Endothelial cell of umbilical vein (primary cell): ENCODE measurements around the gene TEX13C. TPM values are rescaled to one million over a fixed set of nuclear protein-coding genes. Genes with fewer than 3 reads are reported as not detected.

Experiments used
- BruUV-seq: library from RNA; stranded (reverse); fragments of 400-500 nt; replicated peaks from 2 replicates; lab custom pipeline; 2021; lab: Mats Ljungman, UMichigan
- CTCF ChIA-PET: fragments of 300-600, 350-600 bp; sonication (Branson Sonifier 250); formaldehyde crosslinking; loops from one replicate; lab custom pipeline; 2021; ENCODE audit warnings: antibody characterized with exemption, inconsistent platforms; lab: Charles Lee
- POLR2A ChIA-PET: fragments of 300-600, 350-600 bp; sonication (Branson Sonifier 250); formaldehyde crosslinking; loops from one replicate; lab custom pipeline; 2021; ENCODE audit warnings: antibody characterized with exemption, inconsistent platforms; lab: Charles Lee
- DNase-seq: peaks from one replicate; pipeline ENCODE4 v3.0.0-alpha.2; 2011; ENCODE audit warnings: low read depth, low spot score
- FAIRE-seq: peaks from 2 replicates; lab custom pipeline; 2011; peaks lifted over from hg19 to GRCh38; lab: Jason Lieb, UNC
- H2AFZ ChIP-seq: 2 replicates; pipeline ENCODE4 v1.6.0; 2012; ENCODE audit warnings: low read depth, low read length, control low read depth, inconsistent platforms
- H3K27ac ChIP-seq: 2 replicates; pipeline ENCODE4 v1.5.1; 2011; ENCODE audit warnings: low read depth, mild to moderate bottlenecking, control low read depth, low read length, moderate library complexity; ENCODE audit not compliant: insufficient read depth
- H3K27me3 ChIP-seq, 2 experiments: 2 replicates each; pipeline versions ENCODE4 v1.6.0 to v1.6.1; 2011; ENCODE audit warnings: low read length in 2 of 2, mixed read lengths in 1 of 2; ENCODE audit not compliant: control insufficient read depth in 2 of 2, insufficient read depth in 2 of 2
- H3K36me3 ChIP-seq, 2 experiments: 2 replicates in 1 of 2; 3 replicates in 1 of 2; pipeline ENCODE4 v1.5.1; 2011; ENCODE audit warnings: low read length in 2 of 2, mild to moderate bottlenecking in 1 of 2, moderate library complexity in 1 of 2; ENCODE audit not compliant: control insufficient read depth in 2 of 2, insufficient read depth in 2 of 2; ENCODE audit errors: extremely low read depth in 1 of 2
- H3K4me1 ChIP-seq: 3 replicates; pipeline ENCODE4 v1.5.1; 2011; ENCODE audit warnings: mild to moderate bottlenecking, low read length; ENCODE audit not compliant: control insufficient read depth, insufficient read depth; ENCODE audit errors: extremely low read depth
- H3K4me2 ChIP-seq: 2 replicates; pipeline ENCODE4 v1.6.1; 2011; ENCODE audit warnings: low read length, control low read depth, mixed read lengths; ENCODE audit not compliant: insufficient read depth
- H3K4me3 ChIP-seq, 3 experiments: fragments of 200-600 bp in 1 of 3; sonication (generic), shearing (Covaris generic) in 1 of 3; replicated peaks in 1 of 3; 2 replicates each; pipeline ENCODE4 v1.5.1; 2011 to 2016; ENCODE audit warnings: control low read depth in 3 of 3, low read length in 3 of 3, mild to moderate bottlenecking in 2 of 3, inconsistent platforms in 1 of 3, low read depth in 1 of 3, moderate library complexity in 1 of 3; ENCODE audit not compliant: insufficient read depth in 1 of 3
- H3K79me2 ChIP-seq: 2 replicates; pipeline ENCODE4 v1.6.0; 2012; ENCODE audit warnings: low read length, inconsistent platforms; ENCODE audit not compliant: control insufficient read depth, insufficient read depth
- H3K9ac ChIP-seq: replicated peaks from 2 replicates; pipeline ENCODE3; 2011; ENCODE audit warnings: low read length, control low read depth; ENCODE audit not compliant: insufficient read depth; ENCODE audit errors: extremely low read depth
- H3K9me1 ChIP-seq: replicated peaks from 3 replicates; pipeline ENCODE4 v1.6.0; 2011; ENCODE audit warnings: mild to moderate bottlenecking, low read length; ENCODE audit not compliant: control insufficient read depth, insufficient read depth; ENCODE audit errors: extremely low read depth
- H3K9me3 ChIP-seq: replicated peaks from 2 replicates; pipeline ENCODE4 v1.5.1; 2012; ENCODE audit warnings: low read length, inconsistent platforms; ENCODE audit not compliant: control insufficient read depth, insufficient read depth
- H4K20me1 ChIP-seq: replicated peaks from 2 replicates; pipeline ENCODE3; 2011; ENCODE audit warnings: mild to moderate bottlenecking, low read length; ENCODE audit not compliant: control insufficient read depth, insufficient read depth; ENCODE audit errors: extremely low read depth
- EZH2 ChIP-seq: IDR thresholded peaks from 2 replicates; pipeline ENCODE4 v1.6.1; 2012; ENCODE audit warnings: borderline replicate concordance, low read depth, mild to moderate bottlenecking, moderate library complexity, low read length, inconsistent platforms; ENCODE audit not compliant: severe bottlenecking
- FOS ChIP-seq: IDR thresholded peaks from 2 replicates; pipeline ENCODE4 v1.6.1; 2011; ENCODE audit warnings: mild to moderate bottlenecking, low read length, moderate library complexity, borderline replicate concordance; ENCODE audit not compliant: insufficient read depth
- GATA2 ChIP-seq: IDR thresholded peaks from 2 replicates; pipeline ENCODE4 v1.7.0; 2011; ENCODE audit warnings: low read depth, mild to moderate bottlenecking, moderate library complexity, mixed read lengths, low read length; ENCODE audit not compliant: insufficient read length, insufficient read depth
- JUN ChIP-seq: IDR thresholded peaks from 2 replicates; pipeline ENCODE4 v1.6.1; 2011; ENCODE audit warnings: borderline replicate concordance, low read depth; ENCODE audit not compliant: insufficient read length, insufficient read depth
- MYC ChIP-seq: IDR thresholded peaks from one replicate; pipeline ENCODE4 v1.6.1; 2011; ENCODE audit warnings: mild to moderate bottlenecking, low read depth, low read length
- POLR2A ChIP-seq: IDR thresholded peaks from 2 replicates; pipeline ENCODE4 v1.6.1; 2012; ENCODE audit warnings: low read depth, mild to moderate bottlenecking, control low read depth, low read length
- POLR2AphosphoS5 ChIP-seq: IDR thresholded peaks from 2 replicates; pipeline ENCODE4 v1.6.1; 2012; ENCODE audit warnings: low read depth, mild to moderate bottlenecking, control low read depth, low read length, moderate library complexity; ENCODE audit not compliant: insufficient read depth
- dilution Hi-C: fragments of 300-500 bp; cut with MboI; formaldehyde crosslinking; loops from one replicate; pipeline ENCODE4 v1.15.0; 2019; ENCODE audit warnings: low sequenced_read_pairs; ENCODE audit not compliant: extremely low pct_ligation_motif_present
- intact Hi-C: fragments of 100-400 bp; cut with micrococcal nuclease; formaldehyde crosslinking; loops from one replicate; pipeline ENCODE4 v1.10.0; 2022
- polyA plus RNA-seq, 4 experiments: library from polyadenylated mRNA; depleted of rRNA in 3 of 4; stranded (reverse) in 3 of 4; unstranded in 1 of 4; fragments of >200 nt; gene quantifications; 2 replicates each; pipeline versions ENCODE4 v1.2.1 to v1.2.3, GENCODE V29; 2011 to 2012; ENCODE audit warnings: missing spikeins in 1 of 4
- total RNA-seq: library from RNA; stranded (reverse); gene quantifications from 2 replicates; pipeline ENCODE4 v1.2.3, GENCODE V29; 2021
- TF ChIP-seq, protein P1 (sequence below), 2 donors: IDR thresholded peaks; 1 replicate in 1 of 2; 2 replicates in 1 of 2; pipeline ENCODE4 v1.5.1; 2011; ENCODE audit warnings: low read length in 2 of 2, mild to moderate bottlenecking in 2 of 2, moderate library complexity in 2 of 2, control low read depth in 1 of 2, inconsistent platforms in 1 of 2, low read depth in 1 of 2; ENCODE audit not compliant: insufficient read depth in 1 of 2; ENCODE audit errors: extremely low read depth in 1 of 2
- TF ChIP-seq, protein P2 (sequence below): IDR thresholded peaks from 2 replicates; pipeline ENCODE4 v1.6.1; 2011; ENCODE audit not compliant: insufficient read depth, insufficient read length

TEX13C gene
- total and polyA plus RNA-seq, 2 donors (not counting 3 experiments of a cell fraction or from before 2014, with no cell fraction given): not detected

DNA sequence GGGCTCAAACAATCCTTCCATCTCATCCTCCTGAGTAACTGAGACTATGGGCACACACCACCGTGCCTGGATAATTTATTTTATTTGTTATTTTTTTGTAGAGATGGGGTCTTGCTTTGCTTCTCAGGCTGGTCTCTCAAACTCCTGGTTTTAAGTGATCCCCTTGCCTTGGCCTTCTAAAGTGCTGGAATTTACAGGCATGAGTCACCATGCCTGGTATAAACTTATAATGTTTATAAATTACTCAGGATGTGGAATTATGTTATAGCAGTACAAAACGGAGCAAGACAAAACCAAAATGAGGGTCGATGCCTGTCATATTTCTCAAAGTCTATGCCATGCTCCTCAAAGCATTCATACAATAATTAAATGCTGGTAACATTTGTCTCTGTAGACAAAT is 29.8 kb upstream of the TEX13C start:
- dilution Hi-C loops: no loop called here
- no peak overlapping the region for H2AFZ ChIP-seq
- ChIA-PET POLR2A (no interaction called here), CTCF (no interaction called here)
- H3K27ac ChIP-seq: no peak overlapping the region
- TF ChIP-seq POLR2AphosphoS5: no peak
- TF ChIP-seq MYC: no peak
- TF ChIP-seq EZH2: no peak
- no peak for TF ChIP-seq POLR2A
- TF ChIP-seq GATA2: no peak
- TF ChIP-seq, protein P1, sequence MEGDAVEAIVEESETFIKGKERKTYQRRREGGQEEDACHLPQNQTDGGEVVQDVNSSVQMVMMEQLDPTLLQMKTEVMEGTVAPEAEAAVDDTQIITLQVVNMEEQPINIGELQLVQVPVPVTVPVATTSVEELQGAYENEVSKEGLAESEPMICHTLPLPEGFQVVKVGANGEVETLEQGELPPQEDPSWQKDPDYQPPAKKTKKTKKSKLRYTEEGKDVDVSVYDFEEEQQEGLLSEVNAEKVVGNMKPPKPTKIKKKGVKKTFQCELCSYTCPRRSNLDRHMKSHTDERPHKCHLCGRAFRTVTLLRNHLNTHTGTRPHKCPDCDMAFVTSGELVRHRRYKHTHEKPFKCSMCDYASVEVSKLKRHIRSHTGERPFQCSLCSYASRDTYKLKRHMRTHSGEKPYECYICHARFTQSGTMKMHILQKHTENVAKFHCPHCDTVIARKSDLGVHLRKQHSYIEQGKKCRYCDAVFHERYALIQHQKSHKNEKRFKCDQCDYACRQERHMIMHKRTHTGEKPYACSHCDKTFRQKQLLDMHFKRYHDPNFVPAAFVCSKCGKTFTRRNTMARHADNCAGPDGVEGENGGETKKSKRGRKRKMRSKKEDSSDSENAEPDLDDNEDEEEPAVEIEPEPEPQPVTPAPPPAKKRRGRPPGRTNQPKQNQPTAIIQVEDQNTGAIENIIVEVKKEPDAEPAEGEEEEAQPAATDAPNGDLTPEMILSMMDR (IDR thresholded peaks at IDR 0.05; ENCODE audit: extremely low read depth in 1 of 2, insufficient read depth in 1 of 2, low read depth in 1 of 2, low read length in 2 of 2): no peak
- TF ChIP-seq JUN: no peak
- no peak overlapping the region for H3K4me3 ChIP-seq
- no TSS peak for BruUV-seq
- no peaks in the 10 kb centered on the region for H3K36me3 ChIP-seq
- no peaks in the 10 kb centered on the region for H3K27me3 ChIP-seq
- no peaks in the 10 kb centered on the region for H3K79me2 ChIP-seq
- DNase-seq (no peak), FAIRE-seq (no peak)
- no peak overlapping the region for H3K4me2 ChIP-seq
- H3K4me1 ChIP-seq: no peaks in the 10 kb centered on the region
- intact Hi-C loops: no loop called here
- no peaks in the 10 kb centered on the region for H3K9me3 ChIP-seq
- H3K9me1 ChIP-seq: no peaks in the 10 kb centered on the region
- no peak overlapping the region for H3K9ac ChIP-seq
- no peaks in the 10 kb centered on the region for H4K20me1 ChIP-seq

DNA sequence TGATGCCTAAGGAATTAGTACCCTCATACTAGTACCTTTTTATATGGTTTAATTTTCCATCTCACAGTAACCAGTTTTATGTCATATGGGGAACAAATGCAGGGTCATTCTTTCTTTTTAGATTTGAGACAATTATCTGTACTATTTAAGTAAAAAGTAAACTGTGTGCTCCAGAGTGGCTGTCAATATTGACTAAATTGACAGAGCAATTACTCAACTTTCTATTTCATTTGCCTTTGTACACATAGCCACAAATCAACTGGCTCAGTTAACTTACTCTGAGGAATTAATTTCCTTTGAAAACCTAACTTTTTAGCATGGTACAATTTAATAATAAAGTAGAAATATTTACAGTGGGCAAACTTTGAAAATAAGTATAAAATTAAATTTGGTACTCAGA is 28.5 kb upstream of the TEX13C start:
- dilution Hi-C loops (no loop called here), intact Hi-C loops (no loop called here)
- CTCF ChIA-PET: no interaction called here
- Histone ChIP-seq H3K4me2 (no peak overlapping the region), H2AFZ (no peak overlapping the region), H3K9ac (no peak overlapping the region), H4K20me1 (no peaks in the 10 kb centered on the region), H3K4me1 (no peaks in the 10 kb centered on the region), H3K79me2 (no peaks in the 10 kb centered on the region), H3K9me3 (no peaks in the 10 kb centered on the region), H3K27ac (no peak overlapping the region), H3K4me3 (no peak overlapping the region), H3K9me1 (no peaks in the 10 kb centered on the region), H3K36me3 (no peaks in the 10 kb centered on the region), H3K27me3 (no peaks in the 10 kb centered on the region)
- no TSS peak for BruUV-seq
- DNase-seq (no peak), FAIRE-seq (no peak)
- TF ChIP-seq FOS (no peak), POLR2A (no peak), EZH2 (no peak), GATA2 (no peak), MYC (no peak), JUN (no peak), POLR2AphosphoS5 (no peak)
- TF ChIP-seq, protein P1 (IDR thresholded peaks at IDR 0.05; ENCODE audit: extremely low read depth in 1 of 2, insufficient read depth in 1 of 2, low read depth in 1 of 2, low read length in 2 of 2): no peak
- TF ChIP-seq, protein P2, sequence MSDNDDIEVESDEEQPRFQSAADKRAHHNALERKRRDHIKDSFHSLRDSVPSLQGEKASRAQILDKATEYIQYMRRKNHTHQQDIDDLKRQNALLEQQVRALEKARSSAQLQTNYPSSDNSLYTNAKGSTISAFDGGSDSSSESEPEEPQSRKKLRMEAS: no peak
- POLR2A ChIA-PET: no interaction called here
